Hepatocyte (in vitro differentiated cells): Measurements from ENCODE around the gene FAN1. TPM values are rescaled to one million over a fixed set of nuclear protein-coding genes. Genes with fewer than 3 reads are reported as not detected.

Experiments
- DNase-seq: peaks from one replicate; pipeline ENCODE4 v3.0.0-alpha.2; 2016; ENCODE audit warnings: low spot score
- H2AFZ ChIP-seq: fragments of 200-600 bp; sonication (generic); 2 replicates; pipeline ENCODE4 v1.6.0; 2016; ENCODE audit warnings: antibody characterized with exemption, mild to moderate bottlenecking
- H3K27ac ChIP-seq: fragments of 200-600 bp; sonication (generic); 2 replicates; pipeline ENCODE4 v1.5.1; 2016; ENCODE audit warnings: mild to moderate bottlenecking
- H3K27me3 ChIP-seq: fragments of 200-600 bp; sonication (generic); 2 replicates; pipeline ENCODE4 v1.6.1; 2016
- H3K36me3 ChIP-seq: fragments of 200-600 bp; sonication (generic); replicated peaks from 2 replicates; pipeline ENCODE4 v1.5.1; 2016; ENCODE audit warnings: low read depth; ENCODE audit not compliant: insufficient read depth
- H3K4me1 ChIP-seq: fragments of 200-600 bp; sonication (generic); 2 replicates; pipeline ENCODE4 v1.5.1; 2016; ENCODE audit warnings: mild to moderate bottlenecking, moderate library complexity; ENCODE audit not compliant: insufficient read depth
- H3K4me2 ChIP-seq: fragments of 200-600 bp; sonication (generic); 2 replicates; pipeline ENCODE4 v1.6.0; 2016
- H3K4me3 ChIP-seq: fragments of 200-600 bp; sonication (generic); 2 replicates; pipeline ENCODE4 v1.5.1; 2016; ENCODE audit warnings: mild to moderate bottlenecking
- H3K79me2 ChIP-seq: fragments of 200-600 bp; sonication (generic); 2 replicates; pipeline ENCODE4 v1.6.0; 2017; ENCODE audit warnings: mild to moderate bottlenecking
- H3K9me2 ChIP-seq: fragments of 200-600 bp; sonication (generic); replicated peaks from 2 replicates; pipeline ENCODE4 v1.6.0; 2017; ENCODE audit warnings: mild to moderate bottlenecking; ENCODE audit not compliant: insufficient read depth
- H3K9me3 ChIP-seq: fragments of 200-600 bp; sonication (generic); 2 replicates; pipeline ENCODE4 v1.5.1; 2016; ENCODE audit warnings: low read depth, mild to moderate bottlenecking
- H4K20me1 ChIP-seq: fragments of 200-600 bp; sonication (generic); 2 replicates; pipeline ENCODE4 v1.6.0; 2016; ENCODE audit warnings: mild to moderate bottlenecking; ENCODE audit not compliant: insufficient read depth, poor library complexity, severe bottlenecking
- EZH2 ChIP-seq: fragments of 200-600 bp; sonication (generic); IDR thresholded peaks from 2 replicates; pipeline ENCODE4 v1.6.1; 2016; ENCODE audit warnings: antibody characterized with exemption, mild to moderate bottlenecking, borderline replicate concordance
- EZH2phosphoT487 ChIP-seq: fragments of 200-600 bp; sonication (generic); IDR thresholded peaks from one replicate; pipeline ENCODE4 v1.6.1; 2018; ENCODE audit warnings: antibody characterized with exemption, mild to moderate bottlenecking, low read depth, moderate library complexity; ENCODE audit not compliant: unreplicated experiment, severe bottlenecking
- WGBS: methylation state at CpG from one replicate; pipeline ENCODE4 v1.1.6; 2016; ENCODE audit warnings: low lambda C conversion rate; ENCODE audit errors: missing lambda C conversion rate; 5-methylcytosine and 5-hydroxymethylcytosine counted together
- polyA plus RNA-seq: library from polyadenylated mRNA; unstranded; fragments of >200 nt; fragmentation: Nextera tagmentation; extraction: Ambion mirVana; gene quantifications from 2 replicates; pipeline ENCODE4 v1.2.1, GENCODE V29; 2016
- total RNA-seq: library from RNA; depleted of rRNA; stranded (reverse); fragments of >200 nt; gene quantifications from 2 replicates; pipeline ENCODE4 v1.2.3, GENCODE V29; 2014
- TF ChIP-seq, protein P1 (sequence below): fragments of 200-600 bp; sonication (generic); IDR thresholded peaks from 2 replicates; pipeline ENCODE4 v1.5.1; 2016; ENCODE audit warnings: antibody characterized with exemption, mild to moderate bottlenecking; ENCODE audit not compliant: poor library complexity

The FAN1 gene
- total and polyA plus RNA-seq, 2 experiments from 2014 or later = 8.3 to 19.2 TPM

GRCh38 chr15:30921106-30921505 is 17.4 kb downstream of the FAN1 start:
- TF ChIP-seq, protein P1, sequence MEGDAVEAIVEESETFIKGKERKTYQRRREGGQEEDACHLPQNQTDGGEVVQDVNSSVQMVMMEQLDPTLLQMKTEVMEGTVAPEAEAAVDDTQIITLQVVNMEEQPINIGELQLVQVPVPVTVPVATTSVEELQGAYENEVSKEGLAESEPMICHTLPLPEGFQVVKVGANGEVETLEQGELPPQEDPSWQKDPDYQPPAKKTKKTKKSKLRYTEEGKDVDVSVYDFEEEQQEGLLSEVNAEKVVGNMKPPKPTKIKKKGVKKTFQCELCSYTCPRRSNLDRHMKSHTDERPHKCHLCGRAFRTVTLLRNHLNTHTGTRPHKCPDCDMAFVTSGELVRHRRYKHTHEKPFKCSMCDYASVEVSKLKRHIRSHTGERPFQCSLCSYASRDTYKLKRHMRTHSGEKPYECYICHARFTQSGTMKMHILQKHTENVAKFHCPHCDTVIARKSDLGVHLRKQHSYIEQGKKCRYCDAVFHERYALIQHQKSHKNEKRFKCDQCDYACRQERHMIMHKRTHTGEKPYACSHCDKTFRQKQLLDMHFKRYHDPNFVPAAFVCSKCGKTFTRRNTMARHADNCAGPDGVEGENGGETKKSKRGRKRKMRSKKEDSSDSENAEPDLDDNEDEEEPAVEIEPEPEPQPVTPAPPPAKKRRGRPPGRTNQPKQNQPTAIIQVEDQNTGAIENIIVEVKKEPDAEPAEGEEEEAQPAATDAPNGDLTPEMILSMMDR = no peak
- no peak for TF ChIP-seq EZH2
- no peak for TF ChIP-seq EZH2phosphoT487
- no peak for DNase-seq
- Histone ChIP-seq H3K4me3 (no peak overlapping the region), H2AFZ (no peak overlapping the region), H4K20me1 (no peaks in the 10 kb centered on the region), H3K9me2 (no peaks in the 10 kb centered on the region), H3K27me3 (no peaks in the 10 kb centered on the region), H3K27ac (no peak overlapping the region), H3K4me1 (peaks cover 5% of the 10 kb centered on the region), H3K36me3 (no peaks in the 10 kb centered on the region), H3K9me3 (no peaks in the 10 kb centered on the region), H3K79me2 (peaks cover 2% of the 10 kb centered on the region), H3K4me2 (no peak overlapping the region)
- WGBS = 97% methylated on average over 4 of the region's 4 CpGs

- Histone ChIP-seq H3K27me3 (no peaks in the 10 kb centered on the region), H2AFZ (no peak overlapping the region), H3K79me2 (no peaks in the 10 kb centered on the region), H3K27ac (peak overlapping the region; percentile 7), H3K9me2 (no peaks in the 10 kb centered on the region), H3K4me1 (peaks cover 5% of the 10 kb centered on the region), H3K9me3 (no peaks in the 10 kb centered on the region), H3K4me2 (no peak overlapping the region), H3K4me3 (no peak overlapping the region), H4K20me1 (no peaks in the 10 kb centered on the region), H3K36me3 (no peaks in the 10 kb centered on the region)
- TF ChIP-seq, protein P1 = no peak
- no peak for TF ChIP-seq EZH2phosphoT487
- TF ChIP-seq EZH2 = no peak
- DNase-seq = no peak
- 80% methylated on average over 9 of the region's 9 CpGs for WGBS
Observed at GRCh38 chr15:30921781-30922479, 18.2 kb downstream of the FAN1 start.

- no peaks in the 10 kb centered on the region for H3K36me3 ChIP-seq
- H3K9me2 ChIP-seq = no peaks in the 10 kb centered on the region
- H4K20me1 ChIP-seq = no peaks in the 10 kb centered on the region
- H2AFZ ChIP-seq = no peak overlapping the region
- no peaks in the 10 kb centered on the region for H3K27me3 ChIP-seq
- H3K4me2 ChIP-seq = no peak overlapping the region
- H3K9me3 ChIP-seq = no peaks in the 10 kb centered on the region
- DNase-seq = no peak
- WGBS = 70% methylated on average over 14 of the region's 14 CpGs
- no peaks in the 10 kb centered on the region for H3K79me2 ChIP-seq
- TF ChIP-seq EZH2 (no peak), EZH2phosphoT487 (no peak)
- TF ChIP-seq, protein P1 = no peak
- peaks cover 5% of the 10 kb centered on the region for H3K4me1 ChIP-seq
- H3K4me3 ChIP-seq = no peak overlapping the region
- peak overlapping the region; percentile 12 for H3K27ac ChIP-seq
Observed at GRCh38 chr15:30922480-30923311, 19.0 kb downstream of the FAN1 start.
